ENCODE results near the gene ATG4A.

GRCh38 chrX:108070891-108071290 lies 20.7 kb upstream of the ATG4A start:
- TF ChIP-seq CTCF (IDR thresholded peaks at IDR 0.05), result no peak
- TF ChIP-seq POLR2A (IDR thresholded peaks at IDR 0.05), result no peak

Measured in esophagus squamous epithelium (tissue), 4 donors.